GM19099 (cell line): Measurements from ENCODE around the gene KSR1.

ENCODE experiments used
- POLR2A ChIP-seq: IDR thresholded peaks from 3 replicates; pipeline ENCODE4 v1.6.1; 2011; ENCODE audit warnings: low read depth; ENCODE audit not compliant: insufficient read length; ENCODE audit errors: extremely low read depth

KSR1 gene

GRCh38 chr17:27598337-27599050 is 142.2 kb downstream of the KSR1 start:
- TF ChIP-seq POLR2A, result no peak

GRCh38 chr17:27600471-27600870 is 144.2 kb downstream of the KSR1 start:
- TF ChIP-seq POLR2A, result no peak

- no peak for TF ChIP-seq POLR2A
Observed at GRCh38 chr17:27601069-27601974, 145.1 kb downstream of the KSR1 start.

GRCh38 chr17:27601975-27602302 is 145.7 kb downstream of the KSR1 start:
- TF ChIP-seq POLR2A, result no peak

GRCh38 chr17:27602721-27603420 is 146.6 kb downstream of the KSR1 start:
- TF ChIP-seq POLR2A, result no peak

- TF ChIP-seq POLR2A, result no peak
Observed at GRCh38 chr17:27603421-27603770, 147.1 kb downstream of the KSR1 start.

- TF ChIP-seq POLR2A, result no peak
Observed at GRCh38 chr17:27603880-27604794, 147.9 kb downstream of the KSR1 start.

GRCh38 chr17:27605409-27605808 is 149.2 kb downstream of the KSR1 start:
- TF ChIP-seq POLR2A, result no peak

GRCh38 chr17:27607521-27608091 is 151.4 kb downstream of the KSR1 start:
- no peak for TF ChIP-seq POLR2A

GRCh38 chr17:27608328-27609230 is 152.3 kb downstream of the KSR1 start:
- no peak for TF ChIP-seq POLR2A

- TF ChIP-seq POLR2A, result no peak
Observed at GRCh38 chr17:27609611-27610303, 153.5 kb downstream of the KSR1 start.

- no peak for TF ChIP-seq POLR2A
Observed at GRCh38 chr17:27610304-27610677, 154.0 kb downstream of the KSR1 start.
